ENCODE measurements around the gene UMOD.

UMOD gene

DNA sequence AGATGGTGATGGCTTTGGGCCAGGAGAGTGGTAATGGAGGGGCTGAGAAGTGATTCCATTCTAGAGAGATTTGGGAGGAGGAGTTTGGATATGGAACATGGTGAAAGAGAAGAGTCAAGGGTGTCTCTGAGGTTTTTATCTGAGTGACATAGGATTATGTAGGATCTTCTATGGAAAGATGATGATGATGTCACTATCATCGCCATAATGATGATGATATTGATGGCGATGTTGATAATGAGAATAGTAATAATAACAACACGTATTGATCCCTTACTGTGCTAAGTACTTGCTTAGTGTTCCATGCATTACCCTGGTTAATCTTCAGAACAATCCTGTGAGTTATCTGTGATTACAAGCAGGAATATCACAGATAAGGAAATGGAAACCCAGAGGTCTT, 35.5 kb upstream of the UMOD start:
- Histone ChIP-seq H3K9ac (ENCODE audit: low read depth, low read length) (no peak overlapping the region), H3K9me3 (replicated peaks; ENCODE audit: low read length) (no peaks in the 10 kb centered on the region), H3K4me1 (ENCODE audit: control insufficient read depth, insufficient read depth, low read length) (no peaks in the 10 kb centered on the region), H3K27me3 (ENCODE audit: control insufficient read depth, insufficient read depth, low read length) (peaks cover 5% of the 10 kb centered on the region), H3K4me2 (ENCODE audit: low read length) (no peak overlapping the region), H3K4me3 (ENCODE audit: low read length) (no peak overlapping the region), H3K36me3 (ENCODE audit: insufficient read depth, low read length) (no peaks in the 10 kb centered on the region)

DNA sequence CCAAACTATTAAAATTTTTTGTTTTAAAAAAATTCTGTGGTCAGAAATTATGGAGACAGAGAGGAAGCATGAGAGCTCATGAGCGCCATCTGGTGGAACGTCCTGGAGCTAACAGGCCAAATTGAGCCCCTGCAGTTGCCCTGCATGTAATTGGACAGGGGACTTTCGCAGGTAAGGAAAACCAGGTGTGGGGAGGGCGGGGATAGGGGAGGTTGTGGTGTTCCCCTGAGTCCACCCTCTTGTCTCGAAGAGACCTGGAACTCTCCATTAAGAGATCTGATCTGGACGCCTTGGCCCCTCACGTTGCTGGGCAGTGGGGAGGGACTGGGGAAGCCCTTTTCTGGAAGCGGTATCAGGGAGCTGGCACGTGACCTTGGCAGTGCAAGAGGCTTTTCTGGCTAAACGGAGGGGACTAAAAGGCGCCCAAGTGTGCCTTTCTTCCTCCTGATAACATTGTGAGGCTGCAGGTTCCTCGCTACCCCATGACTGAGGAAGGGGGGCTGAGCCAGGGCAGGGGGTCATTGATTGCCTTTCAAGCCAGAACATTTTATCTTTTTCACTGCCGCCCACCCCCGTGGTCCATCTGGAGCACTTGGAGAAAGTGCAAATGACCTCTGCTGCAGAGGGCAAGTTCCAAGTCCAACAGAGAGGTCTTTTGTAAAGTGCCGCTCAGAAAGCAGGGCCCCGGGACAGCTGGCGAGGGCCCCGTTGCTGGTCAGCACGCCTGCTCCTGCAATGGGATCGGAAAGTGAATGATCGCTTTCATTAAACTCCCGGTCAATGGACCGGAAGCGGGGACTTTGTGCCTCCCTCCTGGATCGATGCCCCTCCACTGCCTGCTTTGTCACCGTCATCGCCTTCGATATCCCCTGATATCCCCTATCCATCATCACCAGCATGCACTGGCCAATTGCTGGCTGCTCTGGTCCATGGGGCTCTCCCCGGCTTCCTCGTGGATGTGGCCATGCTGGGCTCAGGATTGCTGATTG, 33.6 kb upstream of the UMOD start:
- H3K9me3 ChIP-seq (replicated peaks; ENCODE audit: low read length): no peaks in the 10 kb centered on the region
- no peak overlapping the region for H3K9ac ChIP-seq (ENCODE audit: low read depth, low read length)
- no peak overlapping the region for H3K4me2 ChIP-seq (ENCODE audit: low read length)
- no peaks in the 10 kb centered on the region for H3K36me3 ChIP-seq (ENCODE audit: insufficient read depth, low read length)
- no peak overlapping the region for H3K4me3 ChIP-seq (ENCODE audit: low read length)
- peaks cover 5% of the 10 kb centered on the region for H3K27me3 ChIP-seq (ENCODE audit: control insufficient read depth, insufficient read depth, low read length)
- H3K4me1 ChIP-seq (ENCODE audit: control insufficient read depth, insufficient read depth, low read length): no peaks in the 10 kb centered on the region

GRCh38 chr16:20383106-20384029, 30.9 kb upstream of the UMOD start:
- no peaks in the 10 kb centered on the region for H3K4me1 ChIP-seq (ENCODE audit: control insufficient read depth, insufficient read depth, low read length)
- H3K4me2 ChIP-seq (ENCODE audit: low read length): no peak overlapping the region
- H3K9me3 ChIP-seq (replicated peaks; ENCODE audit: low read length): no peaks in the 10 kb centered on the region
- no peaks in the 10 kb centered on the region for H3K36me3 ChIP-seq (ENCODE audit: insufficient read depth, low read length)
- H3K4me3 ChIP-seq (ENCODE audit: low read length): no peak overlapping the region
- H3K27me3 ChIP-seq (ENCODE audit: control insufficient read depth, insufficient read depth, low read length): peaks cover 5% of the 10 kb centered on the region
- H3K9ac ChIP-seq (ENCODE audit: low read depth, low read length): no peak overlapping the region

DNA sequence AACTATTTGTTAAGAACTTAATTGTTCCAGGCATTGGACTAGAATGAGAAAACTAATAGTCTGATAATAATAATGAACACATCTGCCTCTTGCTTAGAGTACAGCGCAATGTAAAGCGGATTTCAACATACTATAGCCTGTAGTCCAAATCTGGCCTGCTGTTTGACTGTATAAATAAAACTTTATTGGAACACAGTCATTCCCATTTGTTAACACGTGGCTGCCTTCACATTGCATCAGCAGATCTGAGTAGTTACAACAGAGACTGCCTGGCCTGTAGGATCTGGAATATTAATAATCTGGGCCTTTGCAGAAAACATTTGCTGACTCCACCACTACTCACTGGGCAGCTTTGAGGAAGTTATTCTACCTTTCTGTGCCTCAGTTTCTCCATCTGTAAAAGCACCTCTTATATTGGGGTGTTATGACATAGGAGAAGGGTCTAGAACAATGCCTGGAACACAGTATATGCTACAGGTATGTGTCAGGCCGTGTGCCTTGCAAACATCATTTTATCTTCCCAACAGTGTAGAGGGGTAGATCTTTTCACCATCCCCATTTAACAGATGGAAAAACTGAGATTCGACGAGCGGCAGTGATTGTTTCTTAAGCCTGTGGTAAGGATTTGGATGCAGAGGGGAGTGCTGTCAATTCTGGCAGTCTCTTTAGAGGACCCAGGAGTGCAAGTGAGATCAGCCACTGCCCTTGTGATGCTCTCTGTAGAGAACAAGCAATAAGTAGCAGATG, 29.9 kb upstream of the UMOD start:
- Histone ChIP-seq H3K36me3 (ENCODE audit: insufficient read depth, low read length) (no peaks in the 10 kb centered on the region), H3K4me3 (ENCODE audit: low read length) (no peak overlapping the region), H3K9ac (ENCODE audit: low read depth, low read length) (no peak overlapping the region), H3K4me1 (ENCODE audit: control insufficient read depth, insufficient read depth, low read length) (no peaks in the 10 kb centered on the region), H3K27me3 (ENCODE audit: control insufficient read depth, insufficient read depth, low read length) (peaks cover 5% of the 10 kb centered on the region), H3K9me3 (replicated peaks; ENCODE audit: low read length) (no peaks in the 10 kb centered on the region), H3K4me2 (ENCODE audit: low read length) (no peak overlapping the region)

GRCh38 chr16:20380782-20381181, 28.3 kb upstream of the UMOD start:
- H3K4me2 ChIP-seq (ENCODE audit: low read length): no peak overlapping the region
- no peaks in the 10 kb centered on the region for H3K9me3 ChIP-seq (replicated peaks; ENCODE audit: low read length)
- no peak overlapping the region for H3K4me3 ChIP-seq (ENCODE audit: low read length)
- no peaks in the 10 kb centered on the region for H3K36me3 ChIP-seq (ENCODE audit: insufficient read depth, low read length)
- no peak overlapping the region for H3K9ac ChIP-seq (ENCODE audit: low read depth, low read length)
- no peaks in the 10 kb centered on the region for H3K27me3 ChIP-seq (ENCODE audit: control insufficient read depth, insufficient read depth, low read length)
- no peaks in the 10 kb centered on the region for H3K4me1 ChIP-seq (ENCODE audit: control insufficient read depth, insufficient read depth, low read length)

- no peaks in the 10 kb centered on the region for H3K36me3 ChIP-seq (ENCODE audit: insufficient read depth, low read length)
- H3K9me3 ChIP-seq (replicated peaks; ENCODE audit: low read length): no peaks in the 10 kb centered on the region
- H3K27me3 ChIP-seq (ENCODE audit: control insufficient read depth, insufficient read depth, low read length): no peaks in the 10 kb centered on the region
- no peak overlapping the region for H3K4me3 ChIP-seq (ENCODE audit: low read length)
- no peak overlapping the region for H3K4me2 ChIP-seq (ENCODE audit: low read length)
- no peaks in the 10 kb centered on the region for H3K4me1 ChIP-seq (ENCODE audit: control insufficient read depth, insufficient read depth, low read length)
- H3K9ac ChIP-seq (ENCODE audit: low read depth, low read length): no peak overlapping the region
Measured at GRCh38 chr16:20377181-20377580, 24.7 kb upstream of the UMOD start.

GRCh38 chr16:20372701-20373100, 20.2 kb upstream of the UMOD start:
- H3K4me3 ChIP-seq (ENCODE audit: low read length): no peak overlapping the region
- no peaks in the 10 kb centered on the region for H3K36me3 ChIP-seq (ENCODE audit: insufficient read depth, low read length)
- peaks cover 3% of the 10 kb centered on the region for H3K27me3 ChIP-seq (ENCODE audit: control insufficient read depth, insufficient read depth, low read length)
- no peak overlapping the region for H3K4me2 ChIP-seq (ENCODE audit: low read length)
- no peak overlapping the region for H3K9ac ChIP-seq (ENCODE audit: low read depth, low read length)
- no peaks in the 10 kb centered on the region for H3K4me1 ChIP-seq (ENCODE audit: control insufficient read depth, insufficient read depth, low read length)
- no peaks in the 10 kb centered on the region for H3K9me3 ChIP-seq (replicated peaks; ENCODE audit: low read length)

DNA sequence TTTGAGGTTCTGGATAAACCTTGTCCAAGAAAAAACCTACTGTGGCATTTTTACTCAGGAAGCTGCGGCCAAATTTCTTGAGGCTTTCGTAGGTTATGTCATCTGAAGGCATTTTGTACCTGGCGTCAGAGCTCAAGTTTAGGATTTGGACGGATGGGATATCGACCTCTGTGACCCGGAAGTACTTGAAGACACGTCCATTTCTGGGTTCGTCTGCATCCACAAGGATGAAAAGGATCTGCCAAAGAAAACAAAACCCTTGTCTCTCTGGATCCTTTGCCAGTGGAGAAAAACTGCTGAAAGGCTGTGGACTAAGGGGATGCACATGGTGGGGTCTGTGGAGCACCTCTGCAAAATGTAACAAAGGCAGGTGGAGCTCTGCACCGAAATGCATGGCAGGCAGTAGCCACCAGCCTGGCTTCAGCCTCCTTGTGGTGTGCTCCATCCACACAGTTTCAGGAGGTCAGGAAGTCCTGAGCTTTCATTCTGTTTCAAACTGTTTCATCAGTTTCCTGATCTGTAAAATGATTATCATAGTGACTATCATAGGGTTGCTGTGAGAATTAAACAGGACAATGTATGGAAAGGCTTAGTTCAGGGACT, 17.0 kb upstream of the UMOD start:
- H3K36me3 ChIP-seq (ENCODE audit: insufficient read depth, low read length): no peaks in the 10 kb centered on the region
- H3K9me3 ChIP-seq (replicated peaks; ENCODE audit: low read length): no peaks in the 10 kb centered on the region
- no peak overlapping the region for H3K9ac ChIP-seq (ENCODE audit: low read depth, low read length)
- H3K4me1 ChIP-seq (ENCODE audit: control insufficient read depth, insufficient read depth, low read length): no peaks in the 10 kb centered on the region
- no peak overlapping the region for H3K4me2 ChIP-seq (ENCODE audit: low read length)
- H3K4me3 ChIP-seq (ENCODE audit: low read length): no peak overlapping the region
- peaks cover 3% of the 10 kb centered on the region for H3K27me3 ChIP-seq (ENCODE audit: control insufficient read depth, insufficient read depth, low read length)

DNA sequence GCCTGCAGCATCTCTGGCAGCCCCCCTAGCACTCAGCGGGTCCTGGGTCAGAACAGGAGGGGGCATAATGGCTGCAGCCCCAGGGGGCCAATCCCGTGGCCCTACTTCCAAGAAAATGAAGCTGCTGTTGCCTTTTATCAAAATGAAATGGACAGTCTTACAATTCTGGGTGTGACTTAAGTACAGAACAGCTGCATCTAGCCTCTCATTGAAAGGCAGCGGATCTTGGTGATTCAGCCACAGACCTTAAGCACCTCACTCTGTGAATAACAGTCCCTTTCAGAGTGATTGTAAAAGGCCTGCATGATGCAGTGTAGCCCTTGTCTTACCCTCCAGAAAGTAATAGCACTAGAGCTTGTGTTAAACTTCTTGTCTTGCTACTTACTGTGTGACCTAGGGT, 11.5 kb upstream of the UMOD start:
- Histone ChIP-seq H3K27me3 (ENCODE audit: control insufficient read depth, insufficient read depth, low read length) (peaks cover 3% of the 10 kb centered on the region), H3K9ac (ENCODE audit: low read depth, low read length) (no peak overlapping the region), H3K36me3 (ENCODE audit: insufficient read depth, low read length) (no peaks in the 10 kb centered on the region), H3K9me3 (replicated peaks; ENCODE audit: low read length) (no peaks in the 10 kb centered on the region), H3K4me1 (ENCODE audit: control insufficient read depth, insufficient read depth, low read length) (no peaks in the 10 kb centered on the region), H3K4me3 (ENCODE audit: low read length) (no peak overlapping the region), H3K4me2 (ENCODE audit: low read length) (no peak overlapping the region)

- H3K4me3 ChIP-seq (ENCODE audit: low read length): no peak overlapping the region
- no peak overlapping the region for H3K9ac ChIP-seq (ENCODE audit: low read depth, low read length)
- peaks cover 2% of the 10 kb centered on the region for H3K27me3 ChIP-seq (ENCODE audit: control insufficient read depth, insufficient read depth, low read length)
- no peaks in the 10 kb centered on the region for H3K9me3 ChIP-seq (replicated peaks; ENCODE audit: low read length)
- H3K4me1 ChIP-seq (ENCODE audit: control insufficient read depth, insufficient read depth, low read length): no peaks in the 10 kb centered on the region
- H3K36me3 ChIP-seq (ENCODE audit: insufficient read depth, low read length): no peaks in the 10 kb centered on the region
- no peak overlapping the region for H3K4me2 ChIP-seq (ENCODE audit: low read length)
Measured at GRCh38 chr16:20363191-20363590, 10.7 kb upstream of the UMOD start.

DNA sequence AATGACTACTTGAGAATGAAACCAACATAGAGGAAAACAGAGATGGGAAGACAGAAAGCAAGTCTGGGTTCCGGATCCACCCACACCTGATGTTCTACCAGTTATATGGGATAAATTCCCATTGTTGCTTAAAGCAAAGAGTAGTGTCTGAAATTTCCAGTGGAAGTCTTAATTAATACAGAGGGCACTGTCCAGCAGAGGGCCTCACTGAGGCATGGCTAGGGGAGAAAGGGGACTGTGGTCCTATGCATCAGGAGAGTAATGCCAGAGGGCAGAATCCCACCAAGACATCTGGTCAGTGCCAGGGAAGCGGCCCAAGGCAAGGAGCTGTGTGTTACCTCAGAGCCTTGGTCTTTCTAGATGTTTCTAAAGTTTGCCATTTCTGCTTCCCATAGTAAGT, 7.5 kb upstream of the UMOD start:
- no peak overlapping the region for H3K4me3 ChIP-seq (ENCODE audit: low read length)
- no peaks in the 10 kb centered on the region for H3K4me1 ChIP-seq (ENCODE audit: control insufficient read depth, insufficient read depth, low read length)
- no peak overlapping the region for H3K4me2 ChIP-seq (ENCODE audit: low read length)
- H3K9ac ChIP-seq (ENCODE audit: low read depth, low read length): no peak overlapping the region
- no peaks in the 10 kb centered on the region for H3K27me3 ChIP-seq (ENCODE audit: control insufficient read depth, insufficient read depth, low read length)
- no peaks in the 10 kb centered on the region for H3K9me3 ChIP-seq (replicated peaks; ENCODE audit: low read length)
- H3K36me3 ChIP-seq (ENCODE audit: insufficient read depth, low read length): no peaks in the 10 kb centered on the region
